Measurements from ENCODE around the gene ZNF836. TPM values are rescaled to one million over a fixed set of nuclear protein-coding genes. Genes with fewer than 3 reads are reported as not detected.
A peak's percentile ranks its signal among the peaks of the same experiment; 100 is the strongest.

Gene ZNF836
- total and polyA plus RNA-seq, 3 experiments from 2014 or later: 10.6 to 17.1 (median 12.5) TPM

DNA sequence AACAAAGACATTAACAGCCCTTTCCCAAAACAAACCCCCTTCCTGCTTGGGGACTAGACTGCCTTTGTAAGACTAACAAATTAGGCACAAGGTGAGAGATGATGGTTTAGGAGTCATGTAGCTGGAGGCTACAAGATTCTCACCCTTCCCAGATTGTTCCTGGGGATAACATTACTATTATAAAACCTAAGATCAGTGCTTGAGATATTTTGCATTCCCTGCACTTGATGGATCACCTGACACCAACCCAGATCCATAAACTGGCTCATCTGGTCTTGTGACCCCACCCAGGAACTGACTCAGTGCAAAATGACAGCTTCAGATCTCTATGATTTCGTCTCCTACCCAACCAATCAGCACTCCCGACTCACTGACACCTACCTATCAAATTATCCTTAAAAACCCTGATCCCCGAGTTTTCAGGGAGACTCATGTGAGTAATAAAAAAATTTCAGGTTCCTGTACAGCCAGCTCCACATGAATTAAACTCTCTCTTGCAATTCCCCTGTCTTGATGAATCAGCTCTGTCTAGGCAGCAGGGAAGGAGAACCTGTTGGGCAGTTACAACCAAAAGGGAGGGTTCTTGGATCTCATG lies 29.3 kb downstream of the ZNF836 start:
- Histone ChIP-seq H3K27ac (ENCODE audit: low read depth, low read length) (no peak overlapping the region), H3K4me1 (ENCODE audit: insufficient read depth, low read length) (peaks cover 22% of the 10 kb centered on the region), H3K9me3 (ENCODE audit: low read length) (no peaks in the 10 kb centered on the region), H3K27me3 (ENCODE audit: insufficient read depth, low read length, poor library complexity, severe bottlenecking) (no peaks in the 10 kb centered on the region), H3K4me3 (ENCODE audit: low read length) (no peak overlapping the region), H3K36me3 (ENCODE audit: insufficient read depth, low read length) (no peaks in the 10 kb centered on the region)
- Mint-ChIP-seq H3K4me3 (peak overlapping the region in 1 of 7 donors; percentile 93), H3K4me1 (peaks cover 26 to 34% (median 30%) of the 10 kb centered on the region in 3 donors), H3K27ac (no peak overlapping the region), H3K9me3 (peaks cover 1 to 21% (median 4%) of the 10 kb centered on the region in 5 donors), H3K36me3 (peaks cover 2 to 18% (median 10%) of the 10 kb centered on the region in 3 donors), H3K27me3 (peaks cover 0 to 1% of the 10 kb centered on the region in 2 donors)
- no peak for DNase-seq
- ChIA-PET POLR2A (interaction anchor here (1.9 kb wide), 1 partner anchor 29 kb away, joined by 5 read pairs; the partner anchor contains the start of gene ZNF836), CTCF (interaction anchor here (2.6 kb wide), 1 partner anchor 47 kb away, joined by 8 read pairs; the partner anchor contains the start of gene PPP2R1A)

DNA sequence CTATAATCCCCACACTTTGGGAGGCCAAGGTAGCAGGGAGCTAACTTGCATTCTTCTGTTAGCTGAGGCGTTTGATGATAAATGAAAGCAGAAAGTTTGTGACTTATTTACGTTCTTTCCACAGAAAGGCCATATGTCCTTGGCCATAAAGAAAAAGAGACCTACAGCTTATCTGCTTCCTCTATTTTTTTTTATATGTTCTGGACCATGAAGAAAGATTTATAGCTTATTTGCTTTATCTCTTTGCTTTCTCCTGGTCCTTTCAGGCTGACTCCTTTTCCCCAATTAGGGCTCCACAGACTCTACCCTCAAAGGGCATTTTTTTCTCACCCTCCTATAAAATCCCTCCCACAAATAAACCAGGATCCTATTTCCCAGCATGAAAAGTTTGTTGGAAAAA lies 30.2 kb downstream of the ZNF836 start:
- POLR2A ChIA-PET: interaction anchor here (1.9 kb wide), 1 partner anchor 30 kb away, joined by 5 read pairs; the partner anchor contains the start of gene ZNF836
- H3K36me3 Mint-ChIP-seq: peaks cover 4 to 10% (median 8%) of the 10 kb centered on the region in 3 donors

DNA sequence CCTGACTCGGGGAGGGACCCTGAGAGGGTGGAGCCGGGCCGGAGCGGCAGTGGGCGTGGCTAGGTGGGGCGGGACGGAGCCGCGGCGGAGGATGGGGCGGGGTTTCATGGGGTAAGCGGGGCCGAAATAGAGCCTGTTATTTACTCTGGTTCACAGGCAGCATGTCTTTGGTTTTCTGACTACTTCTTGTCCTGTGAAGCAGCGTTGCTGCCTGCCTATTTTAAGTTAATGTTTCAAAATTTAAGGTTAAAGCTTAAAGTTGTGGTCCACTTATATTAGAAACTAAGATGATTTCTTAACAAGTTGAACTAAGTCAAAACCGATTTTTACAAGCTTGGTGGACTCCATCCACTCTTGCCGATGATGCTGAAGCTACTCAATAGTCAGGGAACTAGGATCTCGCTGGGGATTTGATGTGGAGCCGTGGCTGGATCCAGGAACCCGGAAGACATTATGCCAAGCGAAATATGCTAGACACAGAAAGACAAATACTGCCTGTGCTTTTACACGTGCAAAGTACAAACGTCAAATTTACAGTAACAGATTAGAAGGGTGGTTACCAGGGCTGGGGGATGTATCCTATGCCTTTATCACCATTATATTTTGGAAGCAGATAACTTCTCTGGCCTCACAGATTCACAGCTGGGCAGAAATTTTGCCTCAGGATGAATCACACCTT lies 31.2 kb downstream of the ZNF836 start:
- ChIA-PET POLR2A (interaction anchor here (0.6 to 1.9 kb wide), 4 partner anchors 31 to 155 kb away, joined by 3 to 23 read pairs (median 5); partner anchors contain the start of genes PPP2R1A and ZNF836), CTCF (interaction anchor here (0.9 to 2.6 kb wide), 2 partner anchors 49 to 72 kb away, joined by 3 to 8 read pairs; partner anchors contain the start of gene PPP2R1A)
- Histone ChIP-seq H3K9me3 (ENCODE audit: low read length) (no peaks in the 10 kb centered on the region), H3K27me3 (ENCODE audit: insufficient read depth, low read length, poor library complexity, severe bottlenecking) (no peaks in the 10 kb centered on the region), H3K4me3 (ENCODE audit: low read length) (no peak overlapping the region), H3K36me3 (ENCODE audit: insufficient read depth, low read length) (no peaks in the 10 kb centered on the region), H3K27ac (ENCODE audit: low read depth, low read length) (no peak overlapping the region), H3K4me1 (ENCODE audit: insufficient read depth, low read length) (peaks cover 22% of the 10 kb centered on the region)
- Mint-ChIP-seq H3K9me3 (peaks cover 0 to 15% (median 0%) of the 10 kb centered on the region in 5 donors), H3K27me3 (peaks cover 0 to 1% of the 10 kb centered on the region in 2 donors), H3K27ac (peak overlapping the region; percentile 79 to 99 (median 94)), H3K4me1 (peaks cover 32 to 41% (median 33%) of the 10 kb centered on the region in 3 donors), H3K4me3 (peak overlapping the region; percentile 90 to 99 (median 96)), H3K36me3 (peaks cover 6 to 15% (median 12%) of the 10 kb centered on the region in 3 donors)
- peak in 2 of 5 donors; percentile 96 to 99 for DNase-seq

More for the DNA sequence above, 30.2 kb downstream of the ZNF836 start:
- DNase-seq: no peak
- CTCF ChIA-PET: interaction anchor here (1.1 to 2.6 kb wide), 2 partner anchors 48 to 96 kb away, joined by 6 to 8 read pairs; partner anchors contain the start of gene PPP2R1A
- peaks cover 28 to 39% (median 30%) of the 10 kb centered on the region in 3 donors for H3K4me1 Mint-ChIP-seq
- H3K27ac Mint-ChIP-seq: peak overlapping the region in 3 of 8 donors; percentile 11 to 93 (median 79)
- Histone ChIP-seq H3K27me3 (ENCODE audit: insufficient read depth, low read length, poor library complexity, severe bottlenecking) (no peaks in the 10 kb centered on the region), H3K4me1 (ENCODE audit: insufficient read depth, low read length) (peaks cover 22% of the 10 kb centered on the region), H3K4me3 (ENCODE audit: low read length) (no peak overlapping the region), H3K36me3 (ENCODE audit: insufficient read depth, low read length) (no peaks in the 10 kb centered on the region), H3K27ac (ENCODE audit: low read depth, low read length) (no peak overlapping the region), H3K9me3 (ENCODE audit: low read length) (no peaks in the 10 kb centered on the region)
- H3K27me3 Mint-ChIP-seq: peaks cover 0 to 1% of the 10 kb centered on the region in 2 donors
- H3K4me3 Mint-ChIP-seq: peak overlapping the region in 3 of 7 donors; percentile 20 to 93 (median 58)
- peaks cover 0 to 15% (median 0%) of the 10 kb centered on the region in 5 donors for H3K9me3 Mint-ChIP-seq

DNA sequence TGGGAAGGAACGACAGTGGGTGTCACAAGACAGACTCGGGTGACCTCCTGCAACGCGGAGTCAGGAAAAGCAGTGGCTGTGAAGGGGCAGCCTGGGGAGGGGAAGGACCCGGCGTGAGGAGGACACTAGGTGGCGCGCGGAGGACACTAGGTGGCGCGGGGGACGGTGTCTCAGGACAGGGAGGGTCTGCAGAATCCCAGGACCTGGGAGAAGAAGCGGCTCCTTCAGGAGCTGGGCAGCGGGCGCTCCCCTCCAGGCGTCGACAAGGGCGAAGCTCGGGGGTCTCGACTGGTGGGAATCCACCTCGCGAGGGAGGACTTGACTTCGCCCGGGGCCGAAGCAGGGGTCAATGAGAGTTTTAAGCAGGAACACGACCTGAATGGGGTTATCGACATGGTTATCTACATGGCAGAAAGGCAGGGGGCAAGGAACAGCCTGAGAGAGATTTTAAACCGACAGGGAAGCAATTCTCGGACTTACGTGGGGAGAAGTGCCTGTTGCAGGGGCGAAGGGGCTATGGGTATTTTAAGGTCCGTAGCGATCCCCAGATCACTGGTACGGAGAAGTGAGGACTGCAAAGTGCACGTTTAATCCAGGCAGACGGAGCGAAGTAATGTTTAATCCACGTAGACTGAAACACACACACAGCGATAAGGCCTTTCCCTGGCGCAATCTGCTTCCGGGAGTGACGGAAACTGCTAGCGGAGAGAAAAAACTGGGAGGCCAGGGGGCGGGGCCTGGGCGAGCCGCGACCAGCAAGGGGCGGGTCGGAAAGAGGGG lies 32.0 kb downstream of the ZNF836 start, which contains the start of gene ZNF616:
Gene ZNF616, minus strand, starts transcription at position 687 of the 780 bp plus-strand sequence. CDS start 9,426 bp downstream, outside the sequence.
- Histone ChIP-seq H3K4me3 (ENCODE audit: low read length) (peak within 1 kb of the TSS; percentile 100), H3K4me1 (ENCODE audit: insufficient read depth, low read length) (peaks cover 22% of the 10 kb centered on the region), H3K27ac (ENCODE audit: low read depth, low read length) (peak within 1 kb of the TSS; percentile 91), H3K9me3 (ENCODE audit: low read length) (no peaks in the 10 kb centered on the region), H3K36me3 (ENCODE audit: insufficient read depth, low read length) (no peaks in the 10 kb centered on the region), H3K27me3 (ENCODE audit: insufficient read depth, low read length, poor library complexity, severe bottlenecking) (no peaks in the 10 kb centered on the region)
- POLR2A ChIA-PET: interaction anchor here (0.6 to 1.7 kb wide), 3 partner anchors 50 to 155 kb away, joined by 3 to 23 read pairs (median 5); partner anchors contain the start of gene PPP2R1A
- Mint-ChIP-seq H3K4me1 (peaks cover 34 to 45% (median 36%) of the 10 kb centered on the region in 3 donors), H3K36me3 (peaks cover 10 to 21% (median 16%) of the 10 kb centered on the region in 3 donors), H3K27ac (peak within 1 kb of the TSS; percentile 79 to 99 (median 94)), H3K9me3 (peaks cover 0 to 21% (median 0%) of the 10 kb centered on the region in 5 donors), H3K27me3 (peaks cover 0 to 1% of the 10 kb centered on the region in 2 donors), H3K4me3 (peak within 1 kb of the TSS; percentile 90 to 99 (median 96))
- peak; percentile 63 to 98 (median 96) for DNase-seq
- CTCF ChIA-PET: interaction anchor here (0.8 to 2.6 kb wide), 6 partner anchors 68 to 108 kb away, joined by 3 to 23 read pairs (median 3); no protein-coding TSS in a partner anchor

DNA sequence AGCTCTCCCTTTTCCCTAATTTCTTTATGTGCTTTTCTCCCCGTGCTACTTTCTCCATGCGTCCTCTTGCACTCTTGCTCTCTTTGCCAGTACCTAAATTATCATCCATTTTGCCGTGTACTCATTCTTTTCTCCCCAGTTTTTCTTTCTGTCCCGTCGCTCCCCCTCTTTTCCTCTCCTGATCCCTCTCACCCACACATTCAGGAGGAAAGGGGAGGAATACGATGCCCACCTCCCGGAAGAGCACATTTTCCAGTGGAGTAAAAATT lies 32.5 kb downstream of the ZNF836 start:
- ChIA-PET CTCF (interaction anchor here (0.8 to 2.6 kb wide), 6 partner anchors 51 to 109 kb away, joined by 3 to 23 read pairs (median 3); partner anchors contain the start of gene PPP2R1A), POLR2A (interaction anchor here (1.0 kb wide), 1 partner anchor 98 kb away, joined by 3 read pairs; no protein-coding TSS in a partner anchor)
- DNase-seq: no peak
- Mint-ChIP-seq H3K4me3 (peak overlapping the region; percentile 90 to 99 (median 96)), H3K27ac (peak overlapping the region; percentile 79 to 99 (median 94)), H3K4me1 (peaks cover 34 to 45% (median 37%) of the 10 kb centered on the region in 3 donors), H3K9me3 (peaks cover 0 to 25% (median 0%) of the 10 kb centered on the region in 5 donors), H3K27me3 (peaks cover 0 to 1% of the 10 kb centered on the region in 2 donors), H3K36me3 (peaks cover 10 to 25% (median 20%) of the 10 kb centered on the region in 3 donors)
- Histone ChIP-seq H3K27ac (ENCODE audit: low read depth, low read length) (peak overlapping the region; percentile 91), H3K27me3 (ENCODE audit: insufficient read depth, low read length, poor library complexity, severe bottlenecking) (no peaks in the 10 kb centered on the region), H3K4me1 (ENCODE audit: insufficient read depth, low read length) (peaks cover 22% of the 10 kb centered on the region), H3K4me3 (ENCODE audit: low read length) (peak overlapping the region; percentile 100), H3K9me3 (ENCODE audit: low read length) (no peaks in the 10 kb centered on the region), H3K36me3 (ENCODE audit: insufficient read depth, low read length) (no peaks in the 10 kb centered on the region)

DNA sequence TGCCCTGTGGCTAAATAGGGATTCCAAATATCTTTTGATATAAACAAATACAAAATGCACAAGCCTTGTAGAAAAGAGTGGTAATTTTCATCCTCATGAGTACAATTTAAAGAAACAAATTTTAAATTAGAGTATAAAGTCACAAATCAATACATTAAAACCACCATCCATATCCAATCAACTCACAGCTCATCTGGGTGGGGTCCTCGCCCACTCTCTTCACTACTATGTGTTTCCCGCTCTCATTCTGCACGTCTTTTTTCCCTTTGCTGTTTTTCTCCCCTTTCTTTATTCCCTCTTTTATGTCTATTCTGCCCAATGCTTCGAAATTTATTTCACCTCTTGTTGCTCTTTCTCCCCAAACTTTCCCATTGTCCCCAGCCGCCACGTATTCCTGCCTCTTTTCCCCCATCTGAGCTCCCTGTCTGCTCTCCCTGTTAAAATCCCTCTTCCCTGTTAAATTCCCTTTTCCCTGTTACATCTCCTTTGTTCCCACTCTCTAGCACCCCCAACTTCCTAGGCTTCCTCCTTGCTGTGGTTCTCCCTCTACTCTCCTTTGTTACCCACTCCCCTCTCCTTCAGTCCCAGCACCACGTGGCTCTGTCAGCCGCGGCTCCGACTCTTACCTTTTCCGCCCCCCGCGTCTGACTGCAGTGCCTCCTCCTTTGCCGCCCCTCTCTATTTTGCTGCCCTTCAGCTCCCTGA lies 33.0 kb downstream of the ZNF836 start:
- Histone ChIP-seq H3K27me3 (ENCODE audit: insufficient read depth, low read length, poor library complexity, severe bottlenecking) (no peaks in the 10 kb centered on the region), H3K4me3 (ENCODE audit: low read length) (peak overlapping the region; percentile 100), H3K9me3 (ENCODE audit: low read length) (no peaks in the 10 kb centered on the region), H3K27ac (ENCODE audit: low read depth, low read length) (peak overlapping the region; percentile 91), H3K36me3 (ENCODE audit: insufficient read depth, low read length) (no peaks in the 10 kb centered on the region), H3K4me1 (ENCODE audit: insufficient read depth, low read length) (peaks cover 22% of the 10 kb centered on the region)
- DNase-seq: no peak
- Mint-ChIP-seq H3K4me1 (peaks cover 34 to 45% (median 39%) of the 10 kb centered on the region in 3 donors), H3K27ac (peak overlapping the region; percentile 79 to 98 (median 91)), H3K9me3 (peaks cover 0 to 29% (median 2%) of the 10 kb centered on the region in 5 donors), H3K27me3 (peaks cover 0 to 1% of the 10 kb centered on the region in 2 donors), H3K4me3 (peak overlapping the region; percentile 90 to 99 (median 96)), H3K36me3 (peaks cover 10 to 27% (median 22%) of the 10 kb centered on the region in 3 donors)
- POLR2A ChIA-PET: no interaction called here
- CTCF ChIA-PET: interaction anchor here (1.1 to 2.6 kb wide), 5 partner anchors 51 to 109 kb away, joined by 3 to 23 read pairs (median 3); partner anchors contain the start of gene PPP2R1A
